Measurements from ENCODE around the gene ARFGEF2.

DNA sequence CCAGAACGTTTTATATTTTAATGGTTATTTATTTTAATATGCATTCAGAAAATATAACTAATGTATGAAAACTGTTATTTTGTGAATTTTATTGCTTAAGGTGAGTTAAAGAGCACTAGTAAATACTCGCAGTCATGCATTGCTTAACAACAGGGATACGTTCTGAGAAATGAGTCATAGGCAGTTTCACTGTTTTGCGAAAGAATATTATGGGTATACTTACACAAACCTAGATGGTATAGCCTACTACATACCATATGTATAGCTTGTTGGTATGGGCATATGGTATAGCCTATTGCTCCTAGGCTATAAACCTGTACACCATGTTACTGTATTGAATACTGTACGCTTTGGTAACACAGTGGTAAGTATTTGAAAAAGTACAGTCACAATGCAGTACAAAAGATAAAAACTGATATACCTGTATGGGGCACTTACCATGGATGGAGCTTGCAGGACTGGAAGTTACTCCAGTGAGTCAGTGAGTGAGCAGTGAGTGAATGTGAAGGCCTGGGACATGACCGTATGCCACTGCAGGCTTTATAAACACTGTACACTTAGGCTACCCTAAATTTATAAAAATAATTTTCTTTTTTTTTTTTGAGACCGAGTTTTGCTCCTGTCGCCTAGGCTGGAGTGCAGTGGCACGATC lies 38.5 kb downstream of the ARFGEF2 start:
- TF ChIP-seq, protein P1, sequence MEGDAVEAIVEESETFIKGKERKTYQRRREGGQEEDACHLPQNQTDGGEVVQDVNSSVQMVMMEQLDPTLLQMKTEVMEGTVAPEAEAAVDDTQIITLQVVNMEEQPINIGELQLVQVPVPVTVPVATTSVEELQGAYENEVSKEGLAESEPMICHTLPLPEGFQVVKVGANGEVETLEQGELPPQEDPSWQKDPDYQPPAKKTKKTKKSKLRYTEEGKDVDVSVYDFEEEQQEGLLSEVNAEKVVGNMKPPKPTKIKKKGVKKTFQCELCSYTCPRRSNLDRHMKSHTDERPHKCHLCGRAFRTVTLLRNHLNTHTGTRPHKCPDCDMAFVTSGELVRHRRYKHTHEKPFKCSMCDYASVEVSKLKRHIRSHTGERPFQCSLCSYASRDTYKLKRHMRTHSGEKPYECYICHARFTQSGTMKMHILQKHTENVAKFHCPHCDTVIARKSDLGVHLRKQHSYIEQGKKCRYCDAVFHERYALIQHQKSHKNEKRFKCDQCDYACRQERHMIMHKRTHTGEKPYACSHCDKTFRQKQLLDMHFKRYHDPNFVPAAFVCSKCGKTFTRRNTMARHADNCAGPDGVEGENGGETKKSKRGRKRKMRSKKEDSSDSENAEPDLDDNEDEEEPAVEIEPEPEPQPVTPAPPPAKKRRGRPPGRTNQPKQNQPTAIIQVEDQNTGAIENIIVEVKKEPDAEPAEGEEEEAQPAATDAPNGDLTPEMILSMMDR (IDR thresholded peaks at IDR 0.05) = no peak
- no peak for TF ChIP-seq POLR2A (IDR thresholded peaks at IDR 0.05)
- TF ChIP-seq EP300 (IDR thresholded peaks at IDR 0.05) = no peak

Measured in ovary (tissue), 3 donors.